Mononuclear cell (primary cell): Measurements from ENCODE around the gene HRH1. TPM values are rescaled to one million over a fixed set of nuclear protein-coding genes. Genes with fewer than 3 reads are reported as not detected.
"Not testable (repeated sequence)": the region's sequence is repeated elsewhere in the genome, so short reads cannot be mapped to it uniquely, and the experiment has no call there.

Source experiments
- H3K27me3 ChIP-seq: 2 replicates; pipeline ENCODE4 v1.6.0; 2011; ENCODE audit warnings: low read length, control low read depth; ENCODE audit not compliant: insufficient read depth
- H3K4me1 ChIP-seq: 2 replicates; pipeline ENCODE4 v1.5.1; 2011; ENCODE audit warnings: mild to moderate bottlenecking, low read length, control low read depth; ENCODE audit not compliant: insufficient read depth
- H3K4me3 ChIP-seq: 2 replicates; pipeline ENCODE4 v1.5.1; 2011; ENCODE audit warnings: mild to moderate bottlenecking, low read length, moderate library complexity
- H3K9me3 ChIP-seq: 2 replicates; pipeline ENCODE4 v1.5.1; 2011; ENCODE audit warnings: low read depth, mild to moderate bottlenecking, control low read depth, low read length
- total RNA-seq: library from RNA; depleted of rRNA; stranded (reverse); fragments of >200 nt; gene quantifications from one replicate; pipeline ENCODE4 v1.2.3, GENCODE V29; 2012

HRH1 gene
- total RNA-seq, 1 donor = 2.4 TPM

- Histone ChIP-seq H3K4me3 (no peak overlapping the region), H3K9me3 (no peaks in the 10 kb centered on the region), H3K27me3 (no peaks in the 10 kb centered on the region), H3K4me1 (no peaks in the 10 kb centered on the region)
Observed at GRCh38 chr3:11247362-11247761, 93.1 kb downstream of the HRH1 start.

GRCh38 chr3:11248596-11248995 lies 94.3 kb downstream of the HRH1 start:
- Histone ChIP-seq H3K4me3 (no peak overlapping the region), H3K4me1 (no peaks in the 10 kb centered on the region), H3K27me3 (no peaks in the 10 kb centered on the region), H3K9me3 (no peaks in the 10 kb centered on the region)

GRCh38 chr3:11250902-11251806 lies 96.9 kb downstream of the HRH1 start:
- H3K4me1 ChIP-seq = no peaks in the 10 kb centered on the region

GRCh38 chr3:11251807-11252176 lies 97.5 kb downstream of the HRH1 start:
- Histone ChIP-seq H3K4me3 (no peak overlapping the region), H3K27me3 (no peaks in the 10 kb centered on the region), H3K4me1 (no peaks in the 10 kb centered on the region), H3K9me3 (no peaks in the 10 kb centered on the region)

More at GRCh38 chr3:11250902-11251806, 96.9 kb downstream of the HRH1 start:
- no peak overlapping the region for H3K4me3 ChIP-seq
- H3K9me3 ChIP-seq = no peaks in the 10 kb centered on the region
- no peaks in the 10 kb centered on the region for H3K27me3 ChIP-seq

- Histone ChIP-seq H3K4me3 (no peak overlapping the region), H3K4me1 (no peaks in the 10 kb centered on the region), H3K27me3 (no peaks in the 10 kb centered on the region), H3K9me3 (no peaks in the 10 kb centered on the region)
Observed at GRCh38 chr3:11254876-11255275, 100.6 kb downstream of the HRH1 start.

GRCh38 chr3:11255537-11255936 lies 101.2 kb downstream of the HRH1 start:
- H3K4me3 ChIP-seq, H3K4me1 ChIP-seq, H3K9me3 ChIP-seq, H3K27me3 ChIP-seq: not testable (repeated sequence)

- H3K9me3 ChIP-seq = no peaks in the 10 kb centered on the region
- H3K4me3 ChIP-seq = no peak overlapping the region
- H3K27me3 ChIP-seq = peaks cover 3% of the 10 kb centered on the region
- no peaks in the 10 kb centered on the region for H3K4me1 ChIP-seq
Observed at GRCh38 chr3:11258958-11259357, 104.7 kb downstream of the HRH1 start.

GRCh38 chr3:11260460-11260859 lies 106.2 kb downstream of the HRH1 start:
- Histone ChIP-seq H3K4me3 (no peak overlapping the region), H3K9me3 (no peaks in the 10 kb centered on the region), H3K27me3 (peaks cover 6% of the 10 kb centered on the region), H3K4me1 (no peaks in the 10 kb centered on the region)

GRCh38 chr3:11269007-11269406 lies 114.7 kb downstream of the HRH1 start:
- H3K9me3 ChIP-seq = no peaks in the 10 kb centered on the region

GRCh38 chr3:11271986-11272904 lies 118.0 kb downstream of the HRH1 start, which contains the start of gene ATG7:
Gene ATG7 (plus strand): TSS chr3:11272397. CDS start chr3:11298696, 26,299 bp downstream.
- no peaks in the 10 kb centered on the region for H3K27me3 ChIP-seq
- peak within 1 kb of the TSS; percentile 73 for H3K4me3 ChIP-seq
- H3K9me3 ChIP-seq = no peaks in the 10 kb centered on the region
- H3K4me1 ChIP-seq = peaks cover 51% of the 10 kb centered on the region

More at GRCh38 chr3:11269007-11269406, 114.7 kb downstream of the HRH1 start:
- H3K27me3 ChIP-seq = peaks cover 3% of the 10 kb centered on the region
- H3K4me3 ChIP-seq = no peak overlapping the region
- H3K4me1 ChIP-seq = peaks cover 18% of the 10 kb centered on the region

- peak overlapping the region; percentile 73 for H3K4me3 ChIP-seq
Observed at GRCh38 chr3:11272906-11273574, 118.7 kb downstream of the HRH1 start.

GRCh38 chr3:11273891-11274291 lies 119.6 kb downstream of the HRH1 start:
- Histone ChIP-seq H3K4me3 (peak overlapping the region; percentile 73), H3K27me3 (no peaks in the 10 kb centered on the region), H3K9me3 (no peaks in the 10 kb centered on the region), H3K4me1 (peaks cover 61% of the 10 kb centered on the region)

More at GRCh38 chr3:11272906-11273574, 118.7 kb downstream of the HRH1 start:
- Histone ChIP-seq H3K27me3 (no peaks in the 10 kb centered on the region), H3K4me1 (peaks cover 54% of the 10 kb centered on the region), H3K9me3 (no peaks in the 10 kb centered on the region)

GRCh38 chr3:11274566-11275142 lies 120.4 kb downstream of the HRH1 start:
- no peaks in the 10 kb centered on the region for H3K9me3 ChIP-seq
- H3K4me1 ChIP-seq = peaks cover 65% of the 10 kb centered on the region
- no peaks in the 10 kb centered on the region for H3K27me3 ChIP-seq
- peak overlapping the region; percentile 4 for H3K4me3 ChIP-seq

GRCh38 chr3:11275926-11276325 lies 121.6 kb downstream of the HRH1 start:
- no peaks in the 10 kb centered on the region for H3K27me3 ChIP-seq
- peaks cover 68% of the 10 kb centered on the region for H3K4me1 ChIP-seq
- H3K4me3 ChIP-seq = no peak overlapping the region
- no peaks in the 10 kb centered on the region for H3K9me3 ChIP-seq
